ENCODE results near the gene MED29. TPM values are rescaled to one million over a fixed set of nuclear protein-coding genes. Genes with fewer than 3 reads are reported as not detected.

The MED29 gene
- total and polyA plus RNA-seq, 2 of the 4 experiments (the other 2 are of a cell fraction): 17.6 to 28.8 TPM

- TF ChIP-seq BHLHE40 (IDR thresholded peaks at IDR 0.05; ENCODE audit: low read depth, low read length): no peak
- TF ChIP-seq RAD21 (IDR thresholded peaks at IDR 0.05; ENCODE audit: low read length): peak; percentile 4; the same call in 1 of the 2 replicates
- no peak for TF ChIP-seq RFX5 (IDR thresholded peaks at IDR 0.05; ENCODE audit: low read depth, low read length)
Observed at GRCh38 chr19:39415111-39416046, 24.2 kb downstream of the MED29 start (continued).
